GM18951 (cell line): ENCODE data around the gene LRRC66.

Source experiments
- POLR2A ChIP-seq: IDR thresholded peaks from 4 replicates; pipeline ENCODE4 v1.6.1; 2011; ENCODE audit warnings: mild to moderate bottlenecking; ENCODE audit not compliant: insufficient read length, insufficient read depth; ENCODE audit errors: extremely low read depth
- in situ Hi-C: fragments of 300-500 bp; cut with MboI; formaldehyde crosslinking; loops from one replicate; pipeline ENCODE4 v1.12.0; 2022; ENCODE audit warnings: low sequenced_read_pairs, mixed read lengths, inconsistent platforms; ENCODE audit not compliant: unreplicated experiment

The LRRC66 gene, protein sequence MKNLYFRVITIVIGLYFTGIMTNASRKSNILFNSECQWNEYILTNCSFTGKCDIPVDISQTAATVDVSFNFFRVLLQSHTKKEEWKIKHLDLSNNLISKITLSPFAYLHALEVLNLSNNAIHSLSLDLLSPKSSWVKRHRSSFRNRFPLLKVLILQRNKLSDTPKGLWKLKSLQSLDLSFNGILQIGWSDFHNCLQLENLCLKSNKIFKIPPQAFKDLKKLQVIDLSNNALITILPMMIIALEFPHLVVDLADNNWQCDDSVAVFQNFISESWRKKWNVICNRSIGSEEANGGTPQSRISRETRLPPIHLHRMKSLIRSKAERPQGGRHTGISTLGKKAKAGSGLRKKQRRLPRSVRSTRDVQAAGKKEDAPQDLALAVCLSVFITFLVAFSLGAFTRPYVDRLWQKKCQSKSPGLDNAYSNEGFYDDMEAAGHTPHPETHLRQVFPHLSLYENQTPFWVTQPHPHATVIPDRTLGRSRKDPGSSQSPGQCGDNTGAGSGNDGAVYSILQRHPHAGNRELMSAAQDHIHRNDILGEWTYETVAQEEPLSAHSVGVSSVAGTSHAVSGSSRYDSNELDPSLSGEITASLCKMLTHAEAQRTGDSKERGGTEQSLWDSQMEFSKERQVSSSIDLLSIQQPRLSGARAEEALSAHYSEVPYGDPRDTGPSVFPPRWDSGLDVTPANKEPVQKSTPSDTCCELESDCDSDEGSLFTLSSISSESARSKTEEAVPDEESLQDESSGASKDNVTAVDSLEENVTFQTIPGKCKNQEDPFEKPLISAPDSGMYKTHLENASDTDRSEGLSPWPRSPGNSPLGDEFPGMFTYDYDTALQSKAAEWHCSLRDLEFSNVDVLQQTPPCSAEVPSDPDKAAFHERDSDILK

DNA sequence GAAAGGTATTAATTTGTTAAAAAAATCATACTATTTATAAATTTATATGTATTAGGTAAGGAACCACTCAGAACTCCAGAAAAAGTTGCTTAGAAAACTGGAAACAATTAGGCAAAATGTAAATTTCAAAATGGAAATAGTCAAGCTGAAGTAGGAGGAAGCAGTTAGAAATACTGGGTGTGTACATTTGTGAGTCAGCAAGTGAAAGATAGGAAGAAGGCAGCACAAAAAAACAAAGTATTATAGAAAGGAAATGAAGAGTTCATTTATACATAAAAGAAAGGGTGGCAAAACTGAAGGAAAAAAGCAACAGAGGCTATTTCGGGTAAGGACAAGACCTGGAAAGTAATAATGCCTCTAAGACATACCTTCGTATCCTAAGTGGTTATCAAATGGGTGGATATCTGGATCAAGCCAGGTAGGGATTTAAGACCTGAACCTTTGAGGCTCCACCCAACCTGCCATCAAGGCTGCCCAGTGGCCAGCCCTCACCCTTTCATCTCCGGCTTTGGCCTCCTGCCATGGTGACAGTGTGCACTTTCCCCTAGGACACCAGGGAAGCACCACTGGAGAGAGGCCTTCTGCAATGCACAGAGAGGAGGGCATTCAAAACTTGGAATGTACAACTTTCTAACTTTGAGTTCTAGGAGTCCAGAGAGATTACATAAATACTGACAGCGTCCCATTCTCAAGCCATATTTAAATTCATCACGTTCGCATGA, at the start of gene LRRC66:
TSS of gene LRRC66 (minus strand) at position 428 of the 722 bp plus-strand sequence. CDS start 2,750 bp downstream, outside the sequence.
- TF ChIP-seq POLR2A = no peak
- in situ Hi-C loops = no loop called here

- in situ Hi-C loops = no loop called here
- TF ChIP-seq POLR2A = no peak
Measured at GRCh38 chr4:52069571-52069970, 49.4 kb upstream of the LRRC66 start.

- TF ChIP-seq POLR2A = no peak
- in situ Hi-C loops = no loop called here
Measured at GRCh38 chr4:52059372-52059771, 39.2 kb upstream of the LRRC66 start.

GRCh38 chr4:52058275-52058674, 38.1 kb upstream of the LRRC66 start:
- no peak for TF ChIP-seq POLR2A
- in situ Hi-C loops = no loop called here

DNA sequence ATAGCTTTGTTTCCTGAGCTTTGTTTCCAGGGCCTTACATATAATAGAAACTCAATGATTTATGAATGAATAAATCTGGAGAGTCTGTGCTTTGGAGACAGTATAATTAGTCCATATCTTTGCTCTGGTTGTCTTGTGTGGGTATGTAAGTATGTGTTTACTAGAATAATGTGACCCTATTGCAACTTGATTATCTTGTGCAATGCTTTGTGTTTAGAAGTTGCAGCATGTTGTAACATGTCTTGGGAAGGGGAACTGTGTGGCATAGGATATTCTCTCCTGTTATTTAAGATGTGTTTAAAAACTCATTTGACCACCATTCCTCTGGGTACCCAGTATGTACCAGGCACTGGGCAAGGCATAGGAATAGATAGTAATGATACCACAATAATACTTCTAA, 37.0 kb upstream of the LRRC66 start:
- in situ Hi-C loops = no loop called here
- TF ChIP-seq POLR2A = no peak

- in situ Hi-C loops = no loop called here
- TF ChIP-seq POLR2A = no peak
Measured at GRCh38 chr4:52054254-52054653, 34.1 kb upstream of the LRRC66 start.

DNA sequence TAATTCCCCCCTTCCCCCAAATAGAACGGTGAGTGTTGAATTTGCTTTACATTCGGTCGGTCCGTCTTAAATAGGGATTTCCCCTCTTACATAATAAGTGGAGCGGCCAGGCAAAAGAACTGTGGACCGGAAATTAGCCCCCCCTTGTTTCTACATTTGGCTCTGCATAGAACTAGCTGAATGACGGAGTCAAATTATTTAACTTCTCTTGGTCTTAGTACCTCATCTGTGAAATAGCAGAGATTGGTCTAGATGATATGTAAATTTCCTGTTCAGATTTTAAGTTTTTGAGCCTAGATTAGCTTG, 32.3 kb upstream of the LRRC66 start:
- in situ Hi-C loops = no loop called here

GRCh38 chr4:52051615-52052474, 31.7 kb upstream of the LRRC66 start:
- peak; percentile 13 for TF ChIP-seq POLR2A
- in situ Hi-C loops = no loop called here

More for the DNA sequence above, 32.3 kb upstream of the LRRC66 start:
- TF ChIP-seq POLR2A = no peak

- TF ChIP-seq POLR2A = no peak
- in situ Hi-C loops = no loop called here
Measured at GRCh38 chr4:52051213-52051614, 31.1 kb upstream of the LRRC66 start, which contains the start of gene SPATA18. Gene SPATA18 (plus strand): TSS chr4:52051304. CDS start chr4:52051705, 401 bp downstream.

DNA sequence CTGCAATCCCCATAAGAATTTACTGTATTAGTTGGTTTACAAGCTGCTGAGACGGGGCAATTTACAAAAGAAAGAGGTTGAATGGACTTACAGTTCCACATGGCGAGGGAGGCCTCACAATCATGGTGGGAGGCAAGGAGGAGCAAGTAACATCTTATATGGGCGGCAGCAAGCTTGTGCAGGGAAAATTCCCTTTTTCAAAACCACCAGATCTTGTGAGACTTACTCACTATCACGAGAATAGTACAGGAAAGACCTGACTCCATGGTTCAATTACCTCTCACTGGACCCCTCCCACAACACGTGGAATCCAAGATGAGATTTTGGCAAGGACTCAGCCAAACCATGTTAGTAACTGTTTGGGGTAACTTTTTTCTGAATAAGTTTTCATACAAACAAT, 29.1 kb upstream of the LRRC66 start:
- in situ Hi-C loops = no loop called here
- TF ChIP-seq POLR2A = no peak

- in situ Hi-C loops = no loop called here
- TF ChIP-seq POLR2A = no peak
Measured at GRCh38 chr4:52045028-52045427, 24.9 kb upstream of the LRRC66 start.
